Activated CD4-positive, alpha-beta T cell treated with anti-CD3 and anti-CD28 coated beads, Interleukin-2, Interleukin-4, amounts not matched to agents 100 ng/mL and 50 ng/mL, durations not matched to agents 16 hours and 8 hours (primary cell): Measurements from ENCODE around the gene COL6A2.
"Not testable (repeated sequence)": the region's sequence is repeated elsewhere in the genome, so short reads cannot be mapped to it uniquely, and the experiment has no call there.

Source experiments
- DNase-seq: peaks from one replicate; pipeline ENCODE4 v3.0.0-alpha.2; 2020; ENCODE audit warnings: low spot score

The COL6A2 gene

GRCh38 chr21:46126309-46127238, 28.7 kb downstream of the COL6A2 start:
- no peak for DNase-seq

- DNase-seq, result no peak
Observed at GRCh38 chr21:46127239-46128105, 29.6 kb downstream of the COL6A2 start.

- DNase-seq, result no peak
Observed at GRCh38 chr21:46128106-46128932, 30.4 kb downstream of the COL6A2 start.

DNA sequence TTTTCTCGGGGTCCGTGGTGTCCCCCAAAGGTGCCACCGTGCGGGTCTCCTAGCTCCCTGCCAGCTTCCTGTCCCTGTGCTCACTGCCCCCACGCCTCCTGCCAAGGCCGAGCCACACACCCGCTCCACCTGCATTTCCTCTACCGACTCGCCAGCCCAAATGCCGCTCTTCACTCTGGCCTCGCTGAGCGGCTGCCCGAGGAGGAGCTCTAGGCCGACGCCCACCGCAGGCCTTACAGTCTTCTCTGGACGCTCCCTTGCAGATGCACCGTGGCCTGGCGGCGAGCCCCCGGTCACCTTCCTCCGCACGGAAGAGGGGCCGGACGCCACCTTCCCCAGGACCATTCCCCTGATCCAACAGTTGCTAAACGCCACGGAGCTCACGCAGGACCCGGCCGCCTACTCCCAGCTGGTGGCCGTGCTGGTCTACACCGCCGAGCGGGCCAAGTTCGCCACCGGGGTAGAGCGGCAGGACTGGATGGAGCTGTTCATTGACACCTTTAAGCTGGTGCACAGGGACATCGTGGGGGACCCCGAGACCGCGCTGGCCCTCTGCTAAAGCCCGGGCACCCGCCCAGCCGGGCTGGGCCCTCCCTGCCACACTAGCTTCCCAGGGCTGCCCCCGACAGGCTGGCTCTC, 31.1 kb downstream of the COL6A2 start:
- DNase-seq, result no peak

DNA sequence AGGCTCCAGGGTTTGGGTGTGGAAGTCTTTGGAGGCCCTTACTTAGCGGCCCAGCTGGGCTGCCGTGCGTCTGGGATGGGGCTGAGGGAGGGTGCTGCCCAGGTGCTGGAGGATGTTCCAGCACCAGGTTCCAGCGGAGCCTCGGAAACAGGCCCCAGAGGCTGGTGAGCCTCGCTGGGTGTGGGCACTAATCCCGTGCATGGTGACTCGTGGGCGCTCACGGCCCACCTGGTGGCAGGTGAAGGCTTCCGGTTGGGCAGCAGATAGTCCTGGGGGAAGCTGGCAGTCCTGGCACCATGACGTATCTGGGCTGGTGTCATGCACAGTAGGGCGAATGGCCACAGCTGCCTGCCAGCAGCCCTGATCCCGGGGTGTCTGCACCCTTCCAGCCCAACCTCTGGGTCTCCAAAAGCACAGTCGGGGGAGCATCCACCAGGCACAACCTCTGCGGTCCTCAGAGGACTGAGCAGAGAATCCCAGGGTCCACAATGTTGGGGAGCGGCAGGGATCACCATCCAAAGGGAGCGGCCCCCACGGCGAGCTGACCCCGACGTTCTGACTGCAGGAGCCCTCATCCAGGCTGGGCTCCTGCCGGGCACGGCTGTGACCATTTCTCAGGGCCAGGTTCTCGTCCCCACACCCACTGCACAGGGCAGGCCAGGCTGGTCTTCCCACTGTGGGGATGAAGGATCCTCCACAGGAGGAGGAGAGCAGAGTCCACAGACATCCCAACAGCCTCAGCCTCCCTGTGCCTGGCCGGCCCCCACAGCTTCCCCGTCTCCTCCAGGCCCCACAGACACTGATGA, 32.1 kb downstream of the COL6A2 start:
- no peak for DNase-seq

DNA sequence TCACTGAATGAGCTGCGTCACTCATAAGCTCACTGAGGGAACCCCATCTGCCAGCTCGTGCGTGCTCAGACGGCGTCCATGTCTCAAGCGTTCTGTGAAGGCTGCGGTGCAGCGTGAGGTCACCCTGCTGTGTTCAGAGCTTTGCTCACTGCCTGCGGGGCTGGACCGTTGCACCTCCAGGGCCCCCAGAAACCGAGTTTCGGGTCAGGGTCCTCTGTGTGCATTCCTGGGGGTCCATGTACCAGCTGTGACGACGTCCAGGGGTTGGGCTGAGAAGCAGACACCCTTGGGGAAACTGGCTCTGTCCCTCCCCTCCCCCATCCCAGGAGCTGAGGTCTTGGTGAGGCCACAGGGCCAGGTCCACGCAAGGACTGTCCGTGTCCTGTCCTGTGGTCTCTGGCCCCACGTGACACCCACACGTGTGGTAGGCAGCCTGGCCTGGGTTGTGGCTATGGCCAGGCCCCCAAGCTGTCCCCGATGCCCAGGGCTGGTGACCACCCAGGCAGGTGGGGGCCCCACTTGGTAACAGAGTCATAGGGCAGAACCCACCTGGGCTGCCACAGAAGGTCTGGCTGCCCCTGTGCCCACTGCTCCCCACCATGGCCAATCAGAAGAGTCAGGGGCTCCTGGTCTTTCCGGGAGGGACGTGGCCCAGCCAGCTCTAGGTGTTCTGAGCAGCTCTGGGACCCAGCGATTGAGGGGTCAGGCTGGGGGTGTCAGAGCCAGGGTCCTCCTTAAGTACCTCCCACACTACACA, 33.1 kb downstream of the COL6A2 start:
- no peak for DNase-seq

DNA sequence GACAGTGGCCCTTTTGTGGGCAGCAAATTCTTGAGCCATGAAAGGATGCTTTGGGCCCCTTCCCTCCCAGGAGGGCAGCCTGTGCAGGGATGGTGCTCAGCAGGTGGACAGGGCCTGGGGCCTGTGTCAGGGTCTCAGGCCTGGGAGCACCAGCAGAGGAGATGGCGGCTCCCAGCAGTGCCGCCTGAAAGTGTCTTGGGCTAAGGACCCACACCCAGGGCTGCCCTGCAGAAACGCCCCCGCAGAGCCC, 33.6 kb downstream of the COL6A2 start:
- DNase-seq, result no peak

GRCh38 chr21:46131838-46132651, 34.1 kb downstream of the COL6A2 start:
- no peak for DNase-seq

GRCh38 chr21:46135782-46136395, 38.0 kb downstream of the COL6A2 start:
- no peak for DNase-seq

DNA sequence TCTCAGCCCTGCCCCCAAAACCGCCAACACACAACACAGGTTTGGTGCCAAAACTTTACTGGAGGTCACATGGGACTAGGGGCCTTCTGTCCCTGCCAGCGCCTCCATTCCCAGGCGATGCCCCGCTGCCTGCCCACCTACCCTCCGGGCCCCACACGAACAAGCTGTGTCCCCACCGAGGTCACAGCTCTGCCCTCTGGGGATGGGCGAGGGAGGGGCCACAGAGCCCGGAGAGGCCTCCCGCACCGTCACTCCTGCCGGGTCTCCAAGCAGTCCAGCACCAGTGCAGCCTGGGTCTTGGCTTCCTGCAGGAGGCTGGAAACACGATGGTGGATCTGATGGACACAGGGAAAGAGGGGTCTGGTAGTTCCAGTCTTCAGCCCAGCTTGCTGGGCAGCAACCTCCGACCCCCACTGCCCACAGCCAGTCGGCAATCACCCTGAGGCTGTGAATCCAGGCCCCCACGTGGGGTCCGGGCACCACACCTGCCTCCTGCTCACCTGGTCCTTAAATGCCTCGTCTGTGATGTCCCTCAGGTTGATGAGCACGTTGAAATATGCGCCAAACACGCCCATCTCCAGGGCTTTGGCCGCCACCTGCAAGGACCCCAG, 38.9 kb downstream of the COL6A2 start:
- no peak for DNase-seq

GRCh38 chr21:46137908-46138307, 40.0 kb downstream of the COL6A2 start:
- no peak for DNase-seq

DNA sequence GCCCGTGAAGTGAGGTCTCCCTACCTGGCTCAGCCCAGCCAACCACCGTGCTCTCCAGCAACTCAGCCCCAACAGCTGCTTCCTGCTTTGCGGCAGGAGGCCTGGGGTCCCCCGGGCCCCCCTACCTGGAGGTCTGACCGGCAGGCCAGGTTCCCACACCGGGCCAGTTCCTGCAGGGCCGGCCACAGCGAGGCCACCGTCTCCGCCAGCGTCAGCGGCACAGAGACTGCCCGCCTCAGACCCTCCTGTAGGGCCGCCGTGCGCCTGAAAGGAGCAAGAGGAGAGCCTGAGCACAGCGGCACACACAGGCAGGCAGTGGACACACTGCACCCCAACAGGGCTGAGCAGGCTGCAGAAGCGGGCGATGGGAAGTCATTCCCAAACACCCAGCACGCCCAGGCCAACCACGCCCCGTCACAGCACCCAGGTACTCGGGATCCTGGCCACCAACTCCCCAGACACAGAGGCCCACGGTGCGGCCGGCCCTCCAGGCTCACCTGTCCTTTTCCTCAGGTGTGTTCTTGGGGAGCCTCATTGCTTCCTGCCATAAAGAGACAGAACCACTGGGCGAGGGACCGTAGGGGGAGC, 40.6 kb downstream of the COL6A2 start:
- DNase-seq, result no peak

GRCh38 chr21:46139686-46140085, 41.8 kb downstream of the COL6A2 start:
- no peak for DNase-seq

DNA sequence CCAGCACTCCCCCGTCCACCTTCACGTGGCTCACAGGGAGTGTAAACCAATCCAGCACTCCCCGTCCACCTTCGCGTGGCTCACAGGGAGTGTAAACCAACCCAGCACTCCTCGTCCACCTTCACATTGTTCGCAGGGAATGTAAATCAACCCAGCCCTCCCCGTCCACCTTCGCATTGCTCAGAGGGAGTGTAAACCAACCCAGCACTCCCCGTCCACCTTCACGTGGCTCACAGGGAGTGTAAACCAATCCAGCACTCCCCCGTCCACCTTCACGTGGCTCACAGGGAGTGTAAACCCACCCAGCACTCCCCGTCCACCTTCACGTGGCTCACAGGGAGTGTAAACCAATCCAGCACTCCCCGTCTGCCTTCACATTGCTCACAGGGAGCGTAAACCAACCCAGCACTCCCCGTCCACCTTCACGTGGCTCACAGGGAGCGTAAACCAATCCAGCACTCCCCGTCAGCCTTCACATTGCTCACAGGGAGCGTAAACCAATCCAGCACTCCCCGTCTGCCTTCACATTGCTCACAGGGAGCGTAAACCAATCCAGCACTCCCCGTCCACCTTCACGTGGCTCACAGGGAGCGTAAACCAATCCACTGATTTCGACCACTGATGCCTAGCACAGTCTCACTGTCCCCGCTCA, 42.6 kb downstream of the COL6A2 start:
- not testable (repeated sequence) for DNase-seq

DNA sequence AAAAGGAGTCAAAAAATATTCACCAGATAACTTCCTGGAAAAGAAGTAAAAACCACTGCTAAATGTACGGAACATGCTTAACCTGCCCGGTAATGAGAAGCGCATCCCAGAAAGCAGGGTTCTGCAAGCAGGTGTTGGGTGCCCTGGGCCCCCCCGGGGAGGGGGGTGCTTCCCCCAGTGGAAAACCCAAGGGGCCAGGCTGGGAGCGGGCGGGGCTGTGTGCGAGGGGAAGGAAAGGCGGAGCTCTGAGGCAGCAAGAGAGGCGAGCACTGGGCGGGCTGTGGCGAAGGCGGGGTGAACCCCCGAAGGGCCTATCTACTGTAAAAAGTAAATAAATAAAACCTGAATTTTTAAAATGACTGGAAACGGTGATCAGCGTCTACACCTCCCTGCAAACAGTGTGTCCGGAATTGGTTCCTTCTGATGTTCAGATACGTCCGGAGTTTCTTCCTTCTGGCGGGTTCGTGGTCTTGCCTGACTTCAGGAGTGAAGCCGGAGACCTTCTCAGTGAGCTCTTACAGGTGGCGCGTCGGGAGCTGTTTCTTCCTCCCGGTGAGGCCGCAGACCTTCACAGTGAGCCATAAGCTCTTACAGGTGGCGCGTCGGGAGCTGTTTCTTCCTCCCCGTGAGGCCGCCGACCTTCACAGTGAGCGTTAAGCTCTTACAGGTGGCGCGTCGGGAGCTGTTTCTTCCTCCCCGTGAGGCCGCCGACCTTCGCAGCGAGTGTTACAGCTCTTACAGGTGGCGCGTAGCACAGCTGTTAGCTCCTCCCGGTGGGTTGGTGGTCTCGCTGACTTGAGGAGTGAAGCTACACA, 44.1 kb downstream of the COL6A2 start:
- DNase-seq, result no peak

DNA sequence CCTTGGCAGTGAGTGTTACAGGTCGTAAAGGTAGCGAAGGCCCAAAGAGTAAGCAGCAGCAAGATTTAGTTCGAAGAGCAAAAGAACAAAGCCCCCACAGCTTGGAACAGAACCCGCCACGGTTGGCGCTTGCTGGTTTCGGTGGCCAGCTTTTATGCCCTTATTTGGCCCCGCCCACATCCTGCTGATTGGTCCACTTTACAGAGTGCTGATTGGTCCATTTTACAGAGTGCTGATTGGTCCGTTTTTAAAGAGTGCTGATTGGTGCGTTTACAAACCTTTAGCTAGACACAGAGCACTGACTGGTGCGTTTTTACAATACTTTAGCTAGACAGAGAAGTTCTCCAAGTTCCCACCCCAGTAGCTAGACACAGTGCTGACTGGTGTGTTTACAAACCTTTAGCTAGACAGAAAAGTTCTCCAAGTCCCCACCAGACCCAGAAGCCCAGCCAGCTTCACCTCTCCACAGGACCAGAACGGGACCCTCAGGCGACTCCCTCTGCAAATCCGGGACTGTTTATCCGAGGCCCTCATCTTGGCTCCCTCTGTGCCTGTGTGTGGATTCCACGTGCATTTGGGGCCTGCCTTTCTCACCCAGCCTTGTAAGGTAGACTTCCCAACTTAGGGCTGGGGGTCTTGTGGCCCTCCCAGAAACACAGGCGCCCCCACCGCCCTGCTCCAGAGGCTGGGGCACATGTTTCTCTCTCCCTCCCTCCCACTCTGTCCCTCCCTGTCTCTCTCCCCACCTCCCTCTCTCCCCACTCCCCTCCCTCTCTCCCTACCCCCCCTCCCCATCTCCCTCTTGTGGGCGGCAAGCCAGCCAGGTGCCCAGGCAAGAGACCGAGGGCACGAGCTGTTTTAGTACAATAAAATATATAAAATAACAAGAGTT, 44.9 kb downstream of the COL6A2 start:
- no peak for DNase-seq
